ENCODE results near the gene DRD1.

Gene DRD1

GRCh38 chr5:175489693-175490443 is 45.9 kb upstream of the DRD1 start:
- Histone ChIP-seq H2AFZ (ENCODE audit: insufficient read depth, low read length, poor library complexity) (no peak overlapping the region), H2AK5ac (ENCODE audit: low read length) (no peak overlapping the region), H2BK120ac (ENCODE audit: insufficient read depth, low read length, poor library complexity) (no peak overlapping the region), H3K9ac (ENCODE audit: low read length) (no peak overlapping the region), H3K23ac (ENCODE audit: low read length) (no peak overlapping the region), H3K79me1 (ENCODE audit: low read length) (peaks cover 2% of the 10 kb centered on the region), H3K4ac (ENCODE audit: low read depth, low read length) (peak overlapping the region; percentile 0), H2BK12ac (ENCODE audit: low read length) (no peak overlapping the region), H4K91ac (ENCODE audit: low read depth, low read length) (no peak overlapping the region), H3K4me2 (ENCODE audit: low read length) (no peak overlapping the region), H3K14ac (ENCODE audit: low read length) (no peak overlapping the region), H3K4me1 (ENCODE audit: control insufficient read depth in 1 of 2, insufficient read depth in 2 of 2, low read length in 2 of 2) (peaks cover 0 to 8% of the 10 kb centered on the region in 2 experiments), H3K27ac (ENCODE audit: low read depth, low read length) (no peak overlapping the region), H3K4me3 (ENCODE audit: low read depth, low read length) (no peak overlapping the region), H2BK5ac (ENCODE audit: low read depth, low read length, poor library complexity) (no peak overlapping the region), H3K27me3 (ENCODE audit: insufficient read depth, low read length) (no peaks in the 10 kb centered on the region), H3K79me2 (ENCODE audit: control insufficient read depth, insufficient read depth, low read length, poor library complexity) (peaks cover 2% of the 10 kb centered on the region), H3K18ac (ENCODE audit: low read length) (no peak overlapping the region), H4K8ac (ENCODE audit: low read depth, low read length) (no peak overlapping the region), H3K36me3 (ENCODE audit: control insufficient read depth in 1 of 2, insufficient read depth in 2 of 2, low read length in 2 of 2) (peaks cover 16 to 38% of the 10 kb centered on the region in 2 experiments), H4K12ac (ENCODE audit: low read depth, low read length) (no peak overlapping the region), H3K9me3 (ENCODE audit: insufficient read depth, low read depth, low read length) (peaks cover 1% of the 10 kb centered on the region)
- DNase-seq = no peak
- no CpG with 5 or more reads among the region's 6 CpGs for WGBS (ENCODE audit: extremely low coverage, insufficient coverage, insufficient read length)

- H2BK120ac ChIP-seq (ENCODE audit: insufficient read depth, low read length, poor library complexity) = no peak overlapping the region
- no peak overlapping the region for H4K8ac ChIP-seq (ENCODE audit: low read depth, low read length)
- H3K18ac ChIP-seq (ENCODE audit: low read length) = no peak overlapping the region
- H3K79me1 ChIP-seq (ENCODE audit: low read length) = no peaks in the 10 kb centered on the region
- no peak overlapping the region for H3K14ac ChIP-seq (ENCODE audit: low read length)
- H2BK12ac ChIP-seq (ENCODE audit: low read length) = no peak overlapping the region
- H3K27me3 ChIP-seq (ENCODE audit: insufficient read depth, low read length) = no peaks in the 10 kb centered on the region
- peaks cover 0 to 2% of the 10 kb centered on the region in 2 experiments for H3K4me1 ChIP-seq (ENCODE audit: control insufficient read depth in 1 of 2, insufficient read depth in 2 of 2, low read length in 2 of 2)
- no peak overlapping the region for H3K27ac ChIP-seq (ENCODE audit: low read depth, low read length)
- H3K36me3 ChIP-seq (ENCODE audit: control insufficient read depth in 1 of 2, insufficient read depth in 2 of 2, low read length in 2 of 2) = peaks cover 25 to 38% of the 10 kb centered on the region in 2 experiments
- no CpG with 5 or more reads among the region's 11 CpGs for WGBS (ENCODE audit: extremely low coverage, insufficient coverage, insufficient read length)
- no peak overlapping the region for H2AK5ac ChIP-seq (ENCODE audit: low read length)
- H3K4me2 ChIP-seq (ENCODE audit: low read length) = no peak overlapping the region
- H3K4me3 ChIP-seq (ENCODE audit: low read depth, low read length) = no peak overlapping the region
- no peak overlapping the region for H3K9ac ChIP-seq (ENCODE audit: low read length)
- peaks cover 1% of the 10 kb centered on the region for H3K9me3 ChIP-seq (ENCODE audit: insufficient read depth, low read depth, low read length)
- no peak overlapping the region for H4K12ac ChIP-seq (ENCODE audit: low read depth, low read length)
- no peak overlapping the region for H2BK5ac ChIP-seq (ENCODE audit: low read depth, low read length, poor library complexity)
- H3K4ac ChIP-seq (ENCODE audit: low read depth, low read length) = no peak overlapping the region
- no peak overlapping the region for H4K91ac ChIP-seq (ENCODE audit: low read depth, low read length)
- peaks cover 7% of the 10 kb centered on the region for H3K79me2 ChIP-seq (ENCODE audit: control insufficient read depth, insufficient read depth, low read length, poor library complexity)
- H3K23ac ChIP-seq (ENCODE audit: low read length) = no peak overlapping the region
- no peak for DNase-seq
- H2AFZ ChIP-seq (ENCODE audit: insufficient read depth, low read length, poor library complexity) = no peak overlapping the region
Observed at GRCh38 chr5:175487514-175488222, 43.7 kb upstream of the DRD1 start.

GRCh38 chr5:175485631-175486030 is 41.6 kb upstream of the DRD1 start:
- Histone ChIP-seq H3K4me2 (ENCODE audit: low read length) (no peak overlapping the region), H3K23ac (ENCODE audit: low read length) (no peak overlapping the region), H3K4me1 (ENCODE audit: control insufficient read depth in 1 of 2, insufficient read depth in 2 of 2, low read length in 2 of 2) (peaks cover 0 to 2% of the 10 kb centered on the region in 2 experiments), H3K9ac (ENCODE audit: low read length) (no peak overlapping the region), H3K27ac (ENCODE audit: low read depth, low read length) (no peak overlapping the region), H4K8ac (ENCODE audit: low read depth, low read length) (no peak overlapping the region), H3K18ac (ENCODE audit: low read length) (no peak overlapping the region), H3K36me3 (ENCODE audit: control insufficient read depth in 1 of 2, insufficient read depth in 2 of 2, low read length in 2 of 2) (peaks cover 21 to 30% of the 10 kb centered on the region in 2 experiments), H3K4ac (ENCODE audit: low read depth, low read length) (peak overlapping the region; percentile 9), H2BK120ac (ENCODE audit: insufficient read depth, low read length, poor library complexity) (no peak overlapping the region), H3K14ac (ENCODE audit: low read length) (no peak overlapping the region), H2AFZ (ENCODE audit: insufficient read depth, low read length, poor library complexity) (no peak overlapping the region), H2AK5ac (ENCODE audit: low read length) (no peak overlapping the region), H3K4me3 (ENCODE audit: low read depth, low read length) (no peak overlapping the region), H2BK12ac (ENCODE audit: low read length) (no peak overlapping the region), H3K27me3 (ENCODE audit: insufficient read depth, low read length) (no peaks in the 10 kb centered on the region), H3K9me3 (ENCODE audit: insufficient read depth, low read depth, low read length) (peaks cover 1% of the 10 kb centered on the region), H2BK5ac (ENCODE audit: low read depth, low read length, poor library complexity) (no peak overlapping the region), H4K12ac (ENCODE audit: low read depth, low read length) (no peak overlapping the region), H3K79me1 (ENCODE audit: low read length) (no peaks in the 10 kb centered on the region), H3K79me2 (ENCODE audit: control insufficient read depth, insufficient read depth, low read length, poor library complexity) (peaks cover 12% of the 10 kb centered on the region), H4K91ac (ENCODE audit: low read depth, low read length) (no peak overlapping the region)
- no CpG with 5 or more reads among the region's 6 CpGs for WGBS (ENCODE audit: extremely low coverage, insufficient coverage, insufficient read length)
- no peak for DNase-seq

GRCh38 chr5:175484829-175485228 is 40.8 kb upstream of the DRD1 start:
- H4K12ac ChIP-seq (ENCODE audit: low read depth, low read length) = no peak overlapping the region
- H3K9ac ChIP-seq (ENCODE audit: low read length) = no peak overlapping the region
- H3K27ac ChIP-seq (ENCODE audit: low read depth, low read length) = no peak overlapping the region
- H2AK5ac ChIP-seq (ENCODE audit: low read length) = no peak overlapping the region
- no peak overlapping the region for H2AFZ ChIP-seq (ENCODE audit: insufficient read depth, low read length, poor library complexity)
- H3K79me2 ChIP-seq (ENCODE audit: control insufficient read depth, insufficient read depth, low read length, poor library complexity) = peaks cover 13% of the 10 kb centered on the region
- H3K18ac ChIP-seq (ENCODE audit: low read length) = no peak overlapping the region
- H2BK120ac ChIP-seq (ENCODE audit: insufficient read depth, low read length, poor library complexity) = no peak overlapping the region
- H4K8ac ChIP-seq (ENCODE audit: low read depth, low read length) = no peak overlapping the region
- no CpG with 5 or more reads among the region's 4 CpGs for WGBS (ENCODE audit: extremely low coverage, insufficient coverage, insufficient read length)
- no peak overlapping the region for H3K4me3 ChIP-seq (ENCODE audit: low read depth, low read length)
- no peak overlapping the region for H3K14ac ChIP-seq (ENCODE audit: low read length)
- peak overlapping the region; percentile 13 for H3K4ac ChIP-seq (ENCODE audit: low read depth, low read length)
- no peak overlapping the region for H3K23ac ChIP-seq (ENCODE audit: low read length)
- peaks cover 1 to 4% of the 10 kb centered on the region in 2 experiments for H3K4me1 ChIP-seq (ENCODE audit: control insufficient read depth in 1 of 2, insufficient read depth in 2 of 2, low read length in 2 of 2)
- no peak overlapping the region for H3K4me2 ChIP-seq (ENCODE audit: low read length)
- peaks cover 1% of the 10 kb centered on the region for H3K9me3 ChIP-seq (ENCODE audit: insufficient read depth, low read depth, low read length)
- no peak overlapping the region for H2BK5ac ChIP-seq (ENCODE audit: low read depth, low read length, poor library complexity)
- peaks cover 21 to 30% of the 10 kb centered on the region in 2 experiments for H3K36me3 ChIP-seq (ENCODE audit: control insufficient read depth in 1 of 2, insufficient read depth in 2 of 2, low read length in 2 of 2)
- no peak overlapping the region for H2BK12ac ChIP-seq (ENCODE audit: low read length)
- no peaks in the 10 kb centered on the region for H3K27me3 ChIP-seq (ENCODE audit: insufficient read depth, low read length)
- no peak overlapping the region for H4K91ac ChIP-seq (ENCODE audit: low read depth, low read length)
- H3K79me1 ChIP-seq (ENCODE audit: low read length) = no peaks in the 10 kb centered on the region
- no peak for DNase-seq

All from trophoblast cell (in vitro differentiated cells and primary cell).